Hippocampal formation (tissue), 2 donors: ENCODE results near the gene RRM1.
A peak's percentile ranks its signal among the peaks of the same experiment; 100 is the strongest.
"Not testable (repeated sequence)": the region's sequence is repeated elsewhere in the genome, so short reads cannot be mapped to it uniquely, and the experiment has no call there.

Experiments used
- DNase-seq, 2 donors: peaks; one replicate each; lab custom pipeline; 2025; lab: John Stamatoyannopoulos, UW

The RRM1 gene

DNA sequence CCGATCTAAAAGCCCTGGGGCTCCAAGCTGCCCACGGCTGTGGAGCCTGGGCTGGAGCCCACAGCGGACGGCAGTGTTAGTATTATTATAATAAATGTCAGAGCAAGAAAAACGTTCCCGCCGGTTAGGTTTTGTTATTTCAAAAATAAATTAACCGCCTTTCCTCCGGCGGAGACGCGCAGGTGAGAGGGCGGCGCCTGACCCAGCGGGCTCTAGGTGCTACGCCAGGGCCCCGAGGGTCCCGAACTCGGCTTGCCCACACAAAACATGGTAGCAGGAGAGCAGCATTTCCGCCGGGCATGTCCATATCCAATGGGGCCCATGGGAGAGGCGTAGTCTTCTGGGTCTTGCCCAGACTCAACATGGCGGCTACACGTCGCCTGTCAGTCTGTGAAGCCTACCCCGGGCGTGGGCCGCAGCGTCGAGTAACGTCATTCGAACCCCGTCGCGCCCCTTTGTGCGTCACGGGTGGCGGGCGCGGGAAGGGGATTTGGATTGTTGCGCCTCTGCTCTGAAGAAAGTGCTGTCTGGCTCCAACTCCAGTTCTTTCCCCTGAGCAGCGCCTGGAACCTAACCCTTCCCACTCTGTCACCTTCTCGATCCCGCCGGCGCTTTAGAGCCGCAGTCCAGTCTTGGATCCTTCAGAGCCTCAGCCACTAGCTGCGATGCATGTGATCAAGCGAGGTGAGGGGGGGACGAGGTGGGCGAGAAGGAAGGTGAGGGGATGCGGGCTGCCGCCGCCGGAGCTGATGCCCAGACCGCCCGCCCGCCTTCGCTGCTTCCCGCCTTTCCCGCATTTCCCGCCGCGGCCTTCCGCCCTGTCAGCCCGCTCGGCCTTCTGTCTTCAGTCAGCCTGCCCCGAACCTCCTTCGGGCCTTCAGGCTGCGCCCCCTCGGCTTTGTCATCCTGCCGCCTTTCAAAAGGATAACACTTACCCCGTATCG, at the start of gene RRM1:
TSS of gene RRM1 (plus strand) at position 452 of the 944 bp plus-strand sequence. CDS start at position 666, 214 bp downstream.
- DNase-seq: peak; percentile 93 to 98

DNA sequence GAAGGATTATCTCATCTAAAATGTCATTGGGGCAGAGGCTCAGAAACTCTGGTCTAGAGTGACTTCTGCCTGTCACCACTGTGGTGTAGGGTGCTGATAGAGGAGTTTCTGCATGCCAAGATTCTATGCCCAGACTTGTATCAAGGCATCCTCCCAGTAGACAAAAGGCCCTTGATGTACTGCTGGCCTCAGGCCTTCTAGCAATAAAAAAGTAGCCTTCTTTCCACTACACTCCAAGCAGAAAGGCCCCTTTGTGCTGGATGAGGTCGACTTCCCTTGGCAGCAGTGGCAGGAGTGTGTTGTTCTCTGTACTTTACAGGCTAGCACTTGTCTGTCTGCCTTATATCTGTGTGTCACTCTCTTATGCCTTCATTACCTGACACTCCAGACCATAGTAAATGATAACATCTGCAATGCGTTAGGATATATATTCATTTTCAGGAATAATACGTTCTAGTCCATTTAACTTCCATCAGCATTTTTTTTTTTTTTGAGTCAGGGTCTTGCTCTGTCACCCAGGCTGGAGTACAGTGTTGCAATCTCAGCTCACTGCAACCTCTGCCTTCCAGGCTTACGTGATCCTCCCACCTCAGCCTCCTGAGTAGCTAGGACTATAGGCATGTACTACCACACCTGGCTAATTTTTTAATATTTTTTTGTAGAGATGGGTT, 49.5 kb upstream of the RRM1 start:
- DNase-seq: peak; percentile 79 to 92

- DNase-seq: no peak
Observed at GRCh38 chr11:4048340-4048739, 46.3 kb upstream of the RRM1 start.

DNA sequence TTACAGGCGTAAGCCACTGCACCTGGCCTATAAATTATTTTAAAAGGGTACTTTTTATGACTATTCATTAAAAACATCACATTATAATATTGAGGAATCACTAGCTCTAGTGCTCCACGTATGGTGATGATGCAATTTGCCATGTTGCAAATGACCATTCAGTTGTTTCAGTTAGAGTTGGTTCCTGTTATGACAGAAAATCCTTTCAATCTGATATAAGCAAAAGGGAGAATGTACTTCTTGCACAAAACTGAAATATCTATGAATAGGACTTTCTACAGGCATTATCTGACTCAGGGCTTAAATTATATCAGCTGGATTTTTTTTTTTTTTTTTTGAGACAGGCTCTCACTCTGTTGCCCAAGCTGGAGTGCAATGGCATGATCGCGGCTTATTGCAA, 45.6 kb upstream of the RRM1 start:
- DNase-seq: no peak

- no peak for DNase-seq
Observed at GRCh38 chr11:4050138-4050537, 44.5 kb upstream of the RRM1 start.

DNA sequence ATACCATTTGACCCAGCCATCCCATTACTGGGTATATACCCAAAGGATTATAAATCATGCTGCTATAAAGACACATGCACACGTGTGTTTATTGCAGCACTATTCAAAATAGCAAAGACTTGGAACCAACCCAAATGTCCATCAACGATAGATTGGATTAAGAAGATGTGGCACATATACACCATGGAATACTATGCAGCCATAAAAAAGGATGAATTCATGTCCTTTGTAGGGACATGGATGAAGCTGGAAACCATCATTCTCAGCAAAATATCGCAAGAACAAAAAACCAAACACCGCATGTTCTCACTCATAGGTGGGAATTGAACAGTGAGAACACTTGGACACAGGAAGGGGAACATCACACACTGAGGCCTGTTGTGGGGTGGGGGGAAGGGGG, 41.4 kb upstream of the RRM1 start:
- not testable (repeated sequence) for DNase-seq

DNA sequence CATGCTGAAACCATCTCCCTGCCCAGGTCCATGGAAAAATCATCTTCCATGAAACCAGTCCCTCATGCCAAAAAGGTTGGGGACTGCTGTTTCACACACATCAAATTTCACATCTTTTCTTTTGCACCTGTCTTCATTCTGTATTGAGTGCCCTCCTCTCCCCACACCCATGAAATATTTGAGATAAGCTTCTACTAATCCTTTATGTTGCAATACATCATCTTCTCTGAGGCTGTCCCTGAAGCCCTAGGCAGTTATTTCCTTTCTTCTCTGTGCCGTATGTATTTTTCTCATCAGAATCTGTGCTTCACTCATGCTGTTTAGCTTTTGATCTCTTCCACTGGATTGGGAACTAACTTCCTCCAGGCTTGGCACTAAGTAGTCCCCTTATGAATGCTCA, 40.0 kb upstream of the RRM1 start:
- no peak for DNase-seq

GRCh38 chr11:4059424-4059823, 35.2 kb upstream of the RRM1 start:
- no peak for DNase-seq

GRCh38 chr11:4060182-4060923, 34.2 kb upstream of the RRM1 start:
- DNase-seq: no peak

GRCh38 chr11:4061700-4062099, 32.9 kb upstream of the RRM1 start:
- DNase-seq: no peak

DNA sequence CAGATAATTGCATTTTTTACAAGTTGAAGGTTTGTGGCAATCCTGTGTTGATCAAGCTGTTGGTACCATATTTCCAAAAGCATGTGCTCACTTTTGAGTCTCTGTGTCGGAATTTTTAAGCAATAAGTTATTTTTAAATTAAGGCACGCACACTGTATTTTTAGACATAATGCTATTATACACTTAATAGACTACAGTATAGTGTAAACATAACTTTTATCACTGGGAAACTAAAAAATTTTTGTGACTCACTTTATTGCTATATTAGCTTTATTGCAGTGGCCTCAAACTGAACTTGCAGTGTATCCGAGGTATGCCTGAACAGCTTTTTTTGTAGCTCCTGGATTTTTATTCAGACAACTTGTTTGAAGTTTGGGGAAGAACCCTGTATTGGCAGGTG, 31.3 kb upstream of the RRM1 start:
- no peak for DNase-seq

- no peak for DNase-seq
Observed at GRCh38 chr11:4064278-4064955, 30.2 kb upstream of the RRM1 start.

DNA sequence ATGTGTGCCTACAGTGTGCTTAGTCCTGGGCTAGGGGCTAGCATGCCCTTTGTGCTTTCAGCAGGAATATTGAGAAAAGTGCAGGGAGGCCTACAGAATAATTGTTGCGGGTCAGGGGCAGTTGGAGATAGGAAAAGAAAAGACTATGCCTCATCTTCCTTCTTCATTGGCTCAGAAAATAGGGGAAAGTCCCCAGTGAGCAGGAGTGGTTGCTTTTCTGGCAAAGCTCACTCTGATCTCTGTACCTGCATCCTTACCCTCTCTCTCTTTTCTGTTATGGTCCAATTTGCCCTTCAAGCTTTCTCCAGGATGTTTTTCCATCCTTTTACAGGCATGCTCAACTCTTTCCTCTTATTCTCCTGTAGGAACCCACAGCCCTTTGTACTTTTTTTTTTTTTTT, 29.5 kb upstream of the RRM1 start:
- DNase-seq: no peak

DNA sequence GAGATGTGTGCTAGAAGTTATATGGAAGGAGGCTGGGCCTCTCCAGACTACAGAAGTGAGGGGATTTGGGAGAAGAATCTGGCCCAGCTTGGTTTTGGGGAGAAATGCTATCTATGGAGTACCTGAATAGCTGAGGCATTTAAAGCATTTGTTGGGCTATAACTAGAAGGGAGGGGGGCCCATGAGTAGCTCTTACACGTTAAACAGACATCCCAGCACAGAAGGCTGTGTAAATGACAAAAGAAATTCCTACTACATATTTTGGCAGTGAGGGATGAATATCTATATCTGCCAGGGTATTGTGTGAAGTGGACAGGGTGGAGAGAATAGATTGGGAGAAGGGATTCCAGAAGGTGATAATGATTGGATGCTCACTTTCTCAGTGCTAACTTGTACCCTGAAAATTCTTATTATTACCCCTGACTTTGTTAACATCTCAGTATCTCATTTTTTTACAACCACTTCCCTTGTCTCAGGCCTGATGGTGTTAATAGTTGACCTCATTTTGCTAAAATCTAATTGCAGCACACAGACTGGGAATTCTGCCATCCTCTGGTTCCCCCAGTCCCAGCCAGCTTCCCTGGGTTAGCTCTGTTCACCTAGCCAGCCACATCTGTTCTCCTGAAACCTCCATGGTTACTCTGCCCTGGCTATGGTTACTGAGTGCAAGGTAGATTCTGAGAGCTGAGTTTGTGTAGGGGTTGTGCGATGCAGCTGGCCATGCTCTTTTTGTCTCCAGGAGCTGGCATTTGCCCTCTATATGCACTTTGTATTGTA, 28.8 kb upstream of the RRM1 start:
- no peak for DNase-seq

DNA sequence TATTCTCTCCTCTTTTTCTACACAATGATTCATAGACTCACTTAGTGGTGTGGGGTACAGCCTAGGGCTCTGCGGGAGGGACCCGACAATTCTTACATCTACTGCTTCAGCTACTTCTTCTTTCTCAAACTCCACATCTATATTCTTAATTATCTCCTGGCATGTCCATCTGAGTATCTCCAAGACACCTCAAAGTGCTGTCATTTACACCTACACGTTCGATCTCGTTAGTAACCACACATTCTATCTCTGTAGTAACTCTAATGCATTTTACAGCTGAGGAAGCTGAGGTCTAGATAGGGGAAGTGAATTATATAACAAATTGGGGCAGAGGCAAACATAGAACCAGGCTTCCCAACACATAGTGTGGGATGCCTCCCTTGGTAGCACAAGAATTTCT, 27.7 kb upstream of the RRM1 start:
- DNase-seq: no peak

GRCh38 chr11:4068962-4069361, 25.6 kb upstream of the RRM1 start:
- DNase-seq: no peak

- DNase-seq: no peak
Observed at GRCh38 chr11:4071325-4071724, 23.3 kb upstream of the RRM1 start.

GRCh38 chr11:4071914-4072313, 22.7 kb upstream of the RRM1 start:
- no peak for DNase-seq

GRCh38 chr11:4072668-4073285, 21.8 kb upstream of the RRM1 start:
- peak; percentile 59 to 94 for DNase-seq

- no peak for DNase-seq
Observed at GRCh38 chr11:4074266-4074665, 20.3 kb upstream of the RRM1 start.

- no peak for DNase-seq
Observed at GRCh38 chr11:4076774-4077173, 17.8 kb upstream of the RRM1 start.
